Neural cell (in vitro differentiated cells): ENCODE results near the gene PLVAP. TPM values are rescaled to one million over a fixed set of nuclear protein-coding genes. Genes with fewer than 3 reads are reported as not detected.

ENCODE experiments used
- H2AFZ ChIP-seq: fragments of 200-600, 300-800 bp; sonication (generic), shearing (Covaris generic); 2 replicates; pipeline ENCODE4 v1.6.0; 2014; ENCODE audit warnings: low read depth, mild to moderate bottlenecking, antibody characterized with exemption, low read length, moderate library complexity
- H3F3A ChIP-seq: fragments of 200-600 bp; shearing (Covaris generic); 2 replicates; pipeline ENCODE4 v1.6.1; 2016; ENCODE audit warnings: mild to moderate bottlenecking, moderate library complexity, mixed read lengths, antibody characterized with exemption, low read length; ENCODE audit not compliant: insufficient read depth, poor library complexity, severe bottlenecking
- H3K27ac ChIP-seq: fragments of 200-600, 300-800 bp; sonication (generic), shearing (Covaris generic); 2 replicates; pipeline ENCODE4 v1.5.1; 2014; ENCODE audit warnings: mild to moderate bottlenecking, low read length, moderate library complexity
- H3K27me3 ChIP-seq: fragments of 300-800, 200-600 bp; sonication (generic), shearing (Covaris generic); 2 replicates; pipeline ENCODE4 v1.6.0; 2014; ENCODE audit warnings: mild to moderate bottlenecking, low read depth, low read length, moderate library complexity; ENCODE audit not compliant: insufficient read depth
- H3K36me3 ChIP-seq: fragments of 300-800, 200-600 bp; sonication (generic), shearing (Covaris generic); 2 replicates; pipeline ENCODE4 v1.5.1; 2014; ENCODE audit warnings: mild to moderate bottlenecking, antibody characterized with exemption, low read length, moderate library complexity; ENCODE audit not compliant: insufficient read depth
- H3K4me2 ChIP-seq: fragments of 300-800, 200-600 bp; sonication (generic), shearing (Covaris generic); 2 replicates; pipeline ENCODE4 v1.6.0; 2014; ENCODE audit warnings: mild to moderate bottlenecking, low read length
- H3K4me3 ChIP-seq: fragments of 300-800, 200-600 bp; sonication (generic), shearing (Covaris generic); 2 replicates; pipeline ENCODE4 v1.5.1; 2014; ENCODE audit warnings: mild to moderate bottlenecking, low read length, moderate library complexity
- H3K79me2 ChIP-seq: fragments of 200-600 bp; shearing (Covaris generic); replicated peaks from 2 replicates; pipeline ENCODE4 v1.6.0; 2014; ENCODE audit warnings: mild to moderate bottlenecking, low read length, moderate library complexity; ENCODE audit not compliant: insufficient read depth
- H3K9ac ChIP-seq: fragments of 300-800, 200-600 bp; sonication (generic), shearing (Covaris generic); 2 replicates; pipeline ENCODE4 v1.6.1; 2016; ENCODE audit warnings: mild to moderate bottlenecking, low read length, mixed read lengths
- H3K9me2 ChIP-seq: fragments of 200-600 bp; shearing (Covaris generic); 2 replicates; pipeline ENCODE4 v1.6.1; 2016; ENCODE audit warnings: mild to moderate bottlenecking, low read length, mixed read lengths; ENCODE audit not compliant: insufficient read depth
- H3K9me3 ChIP-seq: fragments of 200-600, 300-800 bp; sonication (generic), shearing (Covaris generic); 2 replicates; pipeline ENCODE4 v1.6.1; 2016; ENCODE audit warnings: mild to moderate bottlenecking, mixed run types, low read length, moderate library complexity, mixed read lengths
- H4K20me1 ChIP-seq: fragments of 200-600 bp; shearing (Covaris generic); 2 replicates; pipeline ENCODE4 v1.6.1; 2016; ENCODE audit warnings: mild to moderate bottlenecking, mixed run types; ENCODE audit not compliant: insufficient read depth
- EP300 ChIP-seq: fragments of 450-650 bp; conservative IDR thresholded peaks from 2 replicates; pipeline ENCODE4 v1.6.1; 2014; ENCODE audit warnings: antibody characterized with exemption, mild to moderate bottlenecking, moderate library complexity; ENCODE audit not compliant: poor library complexity, severe bottlenecking
- EZH2 ChIP-seq: fragments of 200-600, 300-800 bp; shearing (Covaris generic), sonication (generic); IDR thresholded peaks from 2 replicates; pipeline ENCODE4 v1.6.1; 2014; ENCODE audit warnings: antibody characterized with exemption, low read length, borderline replicate concordance, mild to moderate bottlenecking; ENCODE audit not compliant: insufficient read depth, poor library complexity, severe bottlenecking
- MXI1 ChIP-seq: fragments of 450-650 bp; conservative IDR thresholded peaks from 2 replicates; pipeline ENCODE4 v1.6.1; 2014; ENCODE audit warnings: antibody characterized with exemption, mild to moderate bottlenecking; ENCODE audit not compliant: poor library complexity, severe bottlenecking
- POLR2AphosphoS5 ChIP-seq: IDR thresholded peaks from 2 replicates; pipeline ENCODE4 v1.6.1; 2012
- RAD21 ChIP-seq: fragments of 450-650 bp; conservative IDR thresholded peaks from 2 replicates; pipeline ENCODE4 v1.6.1; 2014; ENCODE audit warnings: antibody characterized with exemption, mild to moderate bottlenecking, moderate library complexity
- SMC3 ChIP-seq: fragments of 450-650 bp; conservative IDR thresholded peaks from 2 replicates; pipeline ENCODE4 v1.6.1; 2014; ENCODE audit warnings: antibody characterized with exemption, mild to moderate bottlenecking, moderate library complexity; ENCODE audit not compliant: poor library complexity
- TAF1 ChIP-seq: IDR thresholded peaks from 2 replicates; pipeline ENCODE4 v1.6.1; 2012; ENCODE audit warnings: low read depth
- polyA plus RNA-seq: library from polyadenylated mRNA; depleted of rRNA; stranded (reverse); fragments of >200 nt; gene quantifications from 2 replicates; pipeline ENCODE4 v1.2.3, GENCODE V29; 2014
- TF ChIP-seq, protein P1 (sequence below): fragments of 450-650 bp; IDR thresholded peaks from 2 replicates; pipeline ENCODE4 v1.5.1; 2014; ENCODE audit warnings: antibody characterized with exemption, mild to moderate bottlenecking, moderate library complexity; ENCODE audit not compliant: poor library complexity, severe bottlenecking
- TF ChIP-seq, protein P2 (sequence below): IDR thresholded peaks from 2 replicates; pipeline ENCODE4 v1.6.1; 2012; ENCODE audit warnings: borderline replicate concordance

The PLVAP gene
- polyA plus RNA-seq, 1 donor from 2014 or later: not detected

DNA sequence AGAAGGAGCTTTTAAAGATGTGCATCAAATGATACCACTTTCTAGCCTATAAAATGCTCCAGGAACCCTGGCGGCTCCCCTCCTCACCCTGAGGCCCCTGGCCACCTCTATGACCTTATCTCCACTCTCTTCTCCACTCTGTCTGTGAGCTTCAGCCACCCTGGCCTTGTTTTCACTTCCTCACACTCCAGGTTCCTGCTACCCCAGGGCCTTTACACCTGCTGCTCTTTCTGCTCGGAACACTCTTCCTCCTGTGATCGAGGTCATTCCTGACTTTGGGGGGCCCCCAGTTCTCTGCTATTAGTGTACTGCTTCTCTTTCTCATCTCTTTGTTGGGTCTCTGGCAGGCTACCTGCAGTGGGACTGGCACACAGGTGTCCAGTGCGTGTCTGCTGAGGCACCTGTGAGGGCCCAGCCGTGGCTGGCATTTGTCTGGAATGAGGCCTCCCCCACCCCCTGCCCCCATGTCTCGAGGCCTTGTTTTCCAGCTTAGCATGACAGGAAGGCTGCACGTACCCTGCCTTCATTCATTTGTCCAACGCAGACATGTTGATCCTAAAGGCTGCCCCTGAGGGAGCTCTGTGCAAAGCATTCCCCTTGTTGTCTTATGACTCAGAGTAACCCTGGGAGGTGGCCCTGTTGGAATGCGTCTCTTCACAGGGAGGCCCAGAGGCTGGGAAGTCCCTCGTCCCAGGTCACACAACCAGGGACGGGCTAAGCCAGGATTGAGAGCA, 65.5 kb downstream of the PLVAP start:
- H3K9ac ChIP-seq: no peak overlapping the region

DNA sequence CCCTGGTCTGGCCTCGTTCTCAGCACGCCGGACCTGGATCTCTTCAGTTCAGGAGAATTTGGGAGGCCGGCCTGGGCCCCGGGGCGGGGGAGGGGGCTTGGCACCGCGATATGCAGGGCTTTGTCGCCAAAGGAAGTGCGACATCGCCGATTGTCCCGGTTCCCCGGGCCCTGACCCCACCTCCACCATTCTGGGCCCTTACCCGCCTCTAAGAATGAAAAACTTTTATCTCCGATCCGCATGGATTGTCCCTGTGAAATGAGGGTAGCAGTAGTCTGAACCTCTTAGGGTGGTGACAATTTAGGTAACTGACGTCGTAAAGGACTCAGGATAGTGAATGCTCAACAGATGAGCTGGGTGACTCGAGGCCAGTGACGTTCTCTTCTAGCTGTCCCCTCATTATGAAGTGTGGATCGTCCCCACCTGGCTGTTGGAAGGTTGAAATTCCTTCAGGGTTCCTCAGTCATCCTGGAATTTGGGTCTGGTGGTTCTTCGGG, 67.1 kb downstream of the PLVAP start:
- no peaks in the 10 kb centered on the region for H3K27me3 ChIP-seq
- TF ChIP-seq EZH2: no peak
- TF ChIP-seq TAF1: no peak
- no peaks in the 10 kb centered on the region for H3K9me3 ChIP-seq
- H3K4me3 ChIP-seq: peak overlapping the region; percentile 97
- peaks cover 18% of the 10 kb centered on the region for H3K79me2 ChIP-seq
- no peaks in the 10 kb centered on the region for H3K36me3 ChIP-seq
- H4K20me1 ChIP-seq: no peaks in the 10 kb centered on the region
- no peaks in the 10 kb centered on the region for H3F3A ChIP-seq
- H3K4me2 ChIP-seq: peak overlapping the region; percentile 75
- no peaks in the 10 kb centered on the region for H3K9me2 ChIP-seq
- H3K9ac ChIP-seq: peak overlapping the region; percentile 82
- H2AFZ ChIP-seq: peak overlapping the region; percentile 33
- peak overlapping the region; percentile 61 for H3K27ac ChIP-seq

More for the DNA sequence above, 65.5 kb downstream of the PLVAP start:
- Histone ChIP-seq H3K79me2 (peaks cover 18% of the 10 kb centered on the region), H3F3A (no peaks in the 10 kb centered on the region), H3K4me2 (no peak overlapping the region), H3K9me2 (no peaks in the 10 kb centered on the region), H3K36me3 (no peaks in the 10 kb centered on the region), H3K4me3 (no peak overlapping the region), H3K27ac (no peak overlapping the region), H3K9me3 (no peaks in the 10 kb centered on the region), H3K27me3 (no peaks in the 10 kb centered on the region), H2AFZ (no peak overlapping the region), H4K20me1 (no peaks in the 10 kb centered on the region)
- TF ChIP-seq RAD21 (no peak), MXI1 (no peak), EP300 (no peak), TAF1 (no peak), EZH2 (no peak), SMC3 (no peak), POLR2AphosphoS5 (no peak)
- TF ChIP-seq, protein P1, sequence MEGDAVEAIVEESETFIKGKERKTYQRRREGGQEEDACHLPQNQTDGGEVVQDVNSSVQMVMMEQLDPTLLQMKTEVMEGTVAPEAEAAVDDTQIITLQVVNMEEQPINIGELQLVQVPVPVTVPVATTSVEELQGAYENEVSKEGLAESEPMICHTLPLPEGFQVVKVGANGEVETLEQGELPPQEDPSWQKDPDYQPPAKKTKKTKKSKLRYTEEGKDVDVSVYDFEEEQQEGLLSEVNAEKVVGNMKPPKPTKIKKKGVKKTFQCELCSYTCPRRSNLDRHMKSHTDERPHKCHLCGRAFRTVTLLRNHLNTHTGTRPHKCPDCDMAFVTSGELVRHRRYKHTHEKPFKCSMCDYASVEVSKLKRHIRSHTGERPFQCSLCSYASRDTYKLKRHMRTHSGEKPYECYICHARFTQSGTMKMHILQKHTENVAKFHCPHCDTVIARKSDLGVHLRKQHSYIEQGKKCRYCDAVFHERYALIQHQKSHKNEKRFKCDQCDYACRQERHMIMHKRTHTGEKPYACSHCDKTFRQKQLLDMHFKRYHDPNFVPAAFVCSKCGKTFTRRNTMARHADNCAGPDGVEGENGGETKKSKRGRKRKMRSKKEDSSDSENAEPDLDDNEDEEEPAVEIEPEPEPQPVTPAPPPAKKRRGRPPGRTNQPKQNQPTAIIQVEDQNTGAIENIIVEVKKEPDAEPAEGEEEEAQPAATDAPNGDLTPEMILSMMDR: no peak
- TF ChIP-seq, protein P2, sequence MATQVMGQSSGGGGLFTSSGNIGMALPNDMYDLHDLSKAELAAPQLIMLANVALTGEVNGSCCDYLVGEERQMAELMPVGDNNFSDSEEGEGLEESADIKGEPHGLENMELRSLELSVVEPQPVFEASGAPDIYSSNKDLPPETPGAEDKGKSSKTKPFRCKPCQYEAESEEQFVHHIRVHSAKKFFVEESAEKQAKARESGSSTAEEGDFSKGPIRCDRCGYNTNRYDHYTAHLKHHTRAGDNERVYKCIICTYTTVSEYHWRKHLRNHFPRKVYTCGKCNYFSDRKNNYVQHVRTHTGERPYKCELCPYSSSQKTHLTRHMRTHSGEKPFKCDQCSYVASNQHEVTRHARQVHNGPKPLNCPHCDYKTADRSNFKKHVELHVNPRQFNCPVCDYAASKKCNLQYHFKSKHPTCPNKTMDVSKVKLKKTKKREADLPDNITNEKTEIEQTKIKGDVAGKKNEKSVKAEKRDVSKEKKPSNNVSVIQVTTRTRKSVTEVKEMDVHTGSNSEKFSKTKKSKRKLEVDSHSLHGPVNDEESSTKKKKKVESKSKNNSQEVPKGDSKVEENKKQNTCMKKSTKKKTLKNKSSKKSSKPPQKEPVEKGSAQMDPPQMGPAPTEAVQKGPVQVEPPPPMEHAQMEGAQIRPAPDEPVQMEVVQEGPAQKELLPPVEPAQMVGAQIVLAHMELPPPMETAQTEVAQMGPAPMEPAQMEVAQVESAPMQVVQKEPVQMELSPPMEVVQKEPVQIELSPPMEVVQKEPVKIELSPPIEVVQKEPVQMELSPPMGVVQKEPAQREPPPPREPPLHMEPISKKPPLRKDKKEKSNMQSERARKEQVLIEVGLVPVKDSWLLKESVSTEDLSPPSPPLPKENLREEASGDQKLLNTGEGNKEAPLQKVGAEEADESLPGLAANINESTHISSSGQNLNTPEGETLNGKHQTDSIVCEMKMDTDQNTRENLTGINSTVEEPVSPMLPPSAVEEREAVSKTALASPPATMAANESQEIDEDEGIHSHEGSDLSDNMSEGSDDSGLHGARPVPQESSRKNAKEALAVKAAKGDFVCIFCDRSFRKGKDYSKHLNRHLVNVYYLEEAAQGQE: no peak
